Nephron progenitor cell (in vitro differentiated cells): ENCODE measurements around the gene CHIA.

ENCODE experiments used
- DNase-seq: peaks from one replicate; pipeline ENCODE4 v3.0.0; 2021
- H3K27ac Mint-ChIP-seq: 2 replicates; pipeline ENCODE4 v1.8.0; 2021; ENCODE audit warnings: mild to moderate bottlenecking, moderate library complexity, mixed read lengths
- H3K27me3 Mint-ChIP-seq: 2 replicates; pipeline ENCODE4 v1.8.0; 2021; ENCODE audit warnings: mild to moderate bottlenecking, low read depth, mixed read lengths; ENCODE audit not compliant: poor library complexity
- H3K36me3 Mint-ChIP-seq: 2 replicates; pipeline ENCODE4 v1.8.0; 2021; ENCODE audit warnings: low read depth, mixed read lengths
- H3K4me1 Mint-ChIP-seq: 2 replicates; pipeline ENCODE4 v1.8.0; 2021; ENCODE audit warnings: mixed read lengths
- H3K4me3 Mint-ChIP-seq: 2 replicates; pipeline ENCODE4 v1.8.0; 2021; ENCODE audit warnings: mild to moderate bottlenecking, moderate library complexity, mixed read lengths
- H3K9me3 Mint-ChIP-seq: 2 replicates; pipeline ENCODE4 v1.8.0; 2021; ENCODE audit warnings: mild to moderate bottlenecking, moderate library complexity, mixed read lengths
- TF ChIP-seq, protein P1 (sequence below): fragments of 200-600 bp; sonication (generic); IDR thresholded peaks from 2 replicates; pipeline ENCODE4 v1.5.0; 2021; ENCODE audit warnings: antibody characterized with exemption

Gene CHIA

DNA sequence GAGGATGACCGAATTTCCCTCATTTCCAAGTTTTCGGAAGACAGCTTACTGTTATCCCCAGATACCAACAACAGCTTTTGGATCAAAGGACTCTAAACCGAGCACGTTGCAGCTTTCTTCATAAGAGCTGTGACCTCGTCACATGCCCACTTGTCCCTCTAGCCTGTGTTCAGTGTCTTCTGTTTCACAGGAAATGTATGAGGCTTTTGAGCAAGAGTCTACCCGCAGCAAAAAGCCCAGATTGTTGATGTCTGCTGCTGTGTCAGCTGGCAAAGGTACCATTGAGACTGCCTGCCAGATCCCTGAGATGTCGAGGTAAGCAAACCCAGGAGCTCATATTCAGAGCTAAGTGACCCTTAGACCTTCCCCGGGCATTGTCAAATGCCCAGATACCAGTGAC lies 39.1 kb upstream of the CHIA start:
- TF ChIP-seq, protein P1, sequence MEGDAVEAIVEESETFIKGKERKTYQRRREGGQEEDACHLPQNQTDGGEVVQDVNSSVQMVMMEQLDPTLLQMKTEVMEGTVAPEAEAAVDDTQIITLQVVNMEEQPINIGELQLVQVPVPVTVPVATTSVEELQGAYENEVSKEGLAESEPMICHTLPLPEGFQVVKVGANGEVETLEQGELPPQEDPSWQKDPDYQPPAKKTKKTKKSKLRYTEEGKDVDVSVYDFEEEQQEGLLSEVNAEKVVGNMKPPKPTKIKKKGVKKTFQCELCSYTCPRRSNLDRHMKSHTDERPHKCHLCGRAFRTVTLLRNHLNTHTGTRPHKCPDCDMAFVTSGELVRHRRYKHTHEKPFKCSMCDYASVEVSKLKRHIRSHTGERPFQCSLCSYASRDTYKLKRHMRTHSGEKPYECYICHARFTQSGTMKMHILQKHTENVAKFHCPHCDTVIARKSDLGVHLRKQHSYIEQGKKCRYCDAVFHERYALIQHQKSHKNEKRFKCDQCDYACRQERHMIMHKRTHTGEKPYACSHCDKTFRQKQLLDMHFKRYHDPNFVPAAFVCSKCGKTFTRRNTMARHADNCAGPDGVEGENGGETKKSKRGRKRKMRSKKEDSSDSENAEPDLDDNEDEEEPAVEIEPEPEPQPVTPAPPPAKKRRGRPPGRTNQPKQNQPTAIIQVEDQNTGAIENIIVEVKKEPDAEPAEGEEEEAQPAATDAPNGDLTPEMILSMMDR: no peak
- no peaks in the 10 kb centered on the region for H3K4me1 Mint-ChIP-seq
- H3K36me3 Mint-ChIP-seq: no peaks in the 10 kb centered on the region
- no peak overlapping the region for H3K27ac Mint-ChIP-seq
- H3K4me3 Mint-ChIP-seq: no peak overlapping the region
- H3K27me3 Mint-ChIP-seq: peaks cover 14% of the 10 kb centered on the region
- H3K9me3 Mint-ChIP-seq: no peaks in the 10 kb centered on the region
- no peak for DNase-seq

DNA sequence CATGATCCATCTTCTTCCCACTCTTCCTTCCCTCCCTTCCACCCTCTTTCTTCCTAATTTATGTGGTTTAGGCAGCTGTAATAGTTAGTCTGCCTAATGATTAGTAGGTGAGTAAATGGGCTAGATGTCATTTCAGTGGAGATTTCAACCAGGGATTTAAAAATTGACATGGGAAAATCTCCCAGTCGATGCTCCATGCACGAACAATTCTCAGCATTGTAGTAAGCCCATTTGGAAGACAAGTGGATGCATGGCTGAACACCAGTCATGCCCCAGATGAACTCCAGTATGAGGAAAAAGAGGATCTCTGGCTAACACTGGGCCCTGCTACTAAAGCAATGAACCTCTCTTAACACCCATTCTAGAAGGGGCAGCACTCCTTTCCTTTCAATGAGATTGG lies 37.9 kb upstream of the CHIA start:
- no peaks in the 10 kb centered on the region for H3K4me1 Mint-ChIP-seq
- no peaks in the 10 kb centered on the region for H3K9me3 Mint-ChIP-seq
- no peak overlapping the region for H3K27ac Mint-ChIP-seq
- H3K27me3 Mint-ChIP-seq: peaks cover 16% of the 10 kb centered on the region
- TF ChIP-seq, protein P1: no peak
- H3K4me3 Mint-ChIP-seq: no peak overlapping the region
- no peak for DNase-seq
- no peaks in the 10 kb centered on the region for H3K36me3 Mint-ChIP-seq

DNA sequence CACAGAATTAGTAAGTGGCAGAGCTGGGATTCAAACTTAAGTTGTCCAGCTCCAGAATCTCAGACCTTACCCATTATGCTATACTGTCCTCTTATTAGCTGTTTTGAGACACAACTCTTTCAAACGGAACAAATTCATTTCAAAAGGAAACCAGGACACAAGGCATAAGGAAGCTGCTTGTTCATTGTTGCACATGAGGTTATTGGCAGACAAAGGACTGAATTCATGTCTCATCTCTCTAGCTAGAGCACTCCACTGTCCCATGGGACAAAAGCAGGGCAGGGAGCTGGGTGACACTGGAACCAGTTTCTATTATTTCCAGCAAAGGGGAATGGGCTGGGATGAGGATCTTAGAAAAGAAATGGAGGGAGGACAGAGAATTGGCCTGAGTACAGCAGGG lies 36.8 kb upstream of the CHIA start:
- no peaks in the 10 kb centered on the region for H3K9me3 Mint-ChIP-seq
- H3K4me3 Mint-ChIP-seq: no peak overlapping the region
- H3K36me3 Mint-ChIP-seq: no peaks in the 10 kb centered on the region
- H3K4me1 Mint-ChIP-seq: no peaks in the 10 kb centered on the region
- DNase-seq: no peak
- TF ChIP-seq, protein P1: no peak
- H3K27me3 Mint-ChIP-seq: peaks cover 16% of the 10 kb centered on the region
- no peak overlapping the region for H3K27ac Mint-ChIP-seq

DNA sequence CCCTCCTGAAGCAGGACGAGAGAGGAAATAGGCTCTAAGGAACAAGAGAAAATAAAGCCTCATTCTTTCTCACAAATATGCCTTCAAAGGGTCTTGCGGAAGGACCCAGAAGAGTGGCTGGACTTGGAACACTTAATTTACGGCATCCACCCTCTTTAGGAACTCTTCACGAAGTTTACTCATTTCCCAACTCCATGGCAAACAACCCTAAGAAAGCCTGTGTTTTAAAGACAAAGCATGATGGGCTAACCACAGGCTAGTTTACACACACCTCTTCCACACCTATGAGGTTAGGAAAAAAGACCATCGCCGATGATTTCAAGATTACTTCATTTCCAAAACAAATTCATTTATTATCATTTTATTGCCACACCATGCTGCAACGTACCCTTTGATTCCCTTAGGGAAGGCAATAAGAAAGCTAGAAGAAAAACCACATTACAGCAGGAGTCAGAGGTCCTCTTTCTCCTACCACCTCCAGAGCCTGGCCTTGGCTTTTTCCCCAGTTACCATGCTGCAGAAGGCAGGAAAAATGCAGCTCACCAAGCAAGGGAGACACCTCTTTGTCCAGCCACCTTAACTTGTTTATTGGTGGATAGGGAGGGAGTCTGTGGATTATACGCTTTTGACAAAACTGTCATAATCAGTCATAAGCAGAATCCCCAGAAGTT lies 33.5 kb upstream of the CHIA start:
- H3K27me3 Mint-ChIP-seq: peaks cover 15% of the 10 kb centered on the region
- no peak for DNase-seq
- TF ChIP-seq, protein P1: no peak
- H3K27ac Mint-ChIP-seq: no peak overlapping the region
- H3K4me1 Mint-ChIP-seq: no peaks in the 10 kb centered on the region
- H3K9me3 Mint-ChIP-seq: no peaks in the 10 kb centered on the region
- H3K4me3 Mint-ChIP-seq: no peak overlapping the region
- no peaks in the 10 kb centered on the region for H3K36me3 Mint-ChIP-seq

DNA sequence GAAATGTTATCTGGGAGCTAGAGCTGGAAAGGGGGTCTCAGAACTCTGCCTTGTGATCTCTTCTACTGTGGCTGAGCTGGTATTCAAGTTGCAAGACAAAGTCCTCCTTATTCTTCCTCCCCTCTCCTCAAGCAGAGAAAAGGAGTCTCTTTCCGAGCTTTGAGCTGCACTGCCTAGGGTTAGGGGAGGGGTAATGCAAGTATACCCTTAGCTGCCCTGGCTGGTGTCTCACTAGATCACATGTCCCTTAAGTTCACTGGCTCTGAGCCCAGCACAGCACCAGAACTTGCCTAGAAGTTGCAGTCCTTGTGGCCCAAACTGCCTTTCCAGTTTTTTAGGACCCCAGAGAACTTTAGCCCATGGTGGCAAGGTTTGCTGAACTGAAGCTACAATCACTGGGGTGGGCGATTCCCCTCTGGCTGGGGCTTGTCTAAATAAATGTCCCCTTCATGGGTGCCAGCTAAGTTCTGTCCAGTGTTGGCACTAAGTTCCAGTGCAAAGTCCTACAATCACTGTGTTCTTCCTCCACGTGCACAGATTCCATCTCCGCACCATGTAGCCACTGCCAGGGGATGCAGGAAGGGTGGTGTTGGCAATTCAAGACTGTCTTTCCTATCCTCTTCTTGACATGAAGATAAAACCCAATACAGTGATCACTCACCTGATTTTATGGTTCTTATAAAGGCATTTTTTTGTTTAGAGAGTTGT lies 22.7 kb upstream of the CHIA start:
- no peaks in the 10 kb centered on the region for H3K36me3 Mint-ChIP-seq
- no peaks in the 10 kb centered on the region for H3K9me3 Mint-ChIP-seq
- DNase-seq: no peak
- TF ChIP-seq, protein P1: no peak
- no peaks in the 10 kb centered on the region for H3K4me1 Mint-ChIP-seq
- no peak overlapping the region for H3K4me3 Mint-ChIP-seq
- H3K27me3 Mint-ChIP-seq: peaks cover 16% of the 10 kb centered on the region
- no peak overlapping the region for H3K27ac Mint-ChIP-seq
